KOPT-K1 (cell line): Measurements from ENCODE around the gene RPL19.

ENCODE experiments used
- H3K27ac ChIP-seq: fragments of 200-600 bp; sonication (generic); 2 replicates; pipeline ENCODE4 v1.5.1; 2016; ENCODE audit warnings: antibody characterized with exemption, mild to moderate bottlenecking, low read depth, low read length; ENCODE audit not compliant: poor library complexity, severe bottlenecking
- H3K36me3 ChIP-seq: fragments of 200-600 bp; sonication (generic); 2 replicates; pipeline ENCODE4 v1.5.1; 2017; ENCODE audit warnings: antibody characterized with exemption, mild to moderate bottlenecking, low read length, moderate library complexity; ENCODE audit not compliant: insufficient read depth
- H3K9me3 ChIP-seq: fragments of 200-600 bp; sonication (generic); 2 replicates; pipeline ENCODE4 v1.5.1; 2017; ENCODE audit warnings: antibody characterized with exemption, low read length, mild to moderate bottlenecking; ENCODE audit not compliant: insufficient read depth, poor library complexity, severe bottlenecking

The RPL19 gene

GRCh38 chr17:39183720-39184119 is 16.4 kb upstream of the RPL19 start:
- no peaks in the 10 kb centered on the region for H3K9me3 ChIP-seq
- no peak overlapping the region for H3K27ac ChIP-seq
- H3K36me3 ChIP-seq: peaks cover 88% of the 10 kb centered on the region

GRCh38 chr17:39186481-39187002 is 13.5 kb upstream of the RPL19 start:
- Histone ChIP-seq H3K36me3 (peaks cover 88% of the 10 kb centered on the region), H3K27ac (no peak overlapping the region), H3K9me3 (no peaks in the 10 kb centered on the region)

GRCh38 chr17:39187152-39187830 is 12.8 kb upstream of the RPL19 start:
- H3K27ac ChIP-seq: no peak overlapping the region
- H3K36me3 ChIP-seq: peaks cover 88% of the 10 kb centered on the region
- H3K9me3 ChIP-seq: no peaks in the 10 kb centered on the region

- H3K9me3 ChIP-seq: no peaks in the 10 kb centered on the region
- H3K36me3 ChIP-seq: peaks cover 71% of the 10 kb centered on the region
- H3K27ac ChIP-seq: no peak overlapping the region
Measured at GRCh38 chr17:39191750-39192510, 8.2 kb upstream of the RPL19 start.

- Histone ChIP-seq H3K9me3 (no peaks in the 10 kb centered on the region), H3K36me3 (peaks cover 61% of the 10 kb centered on the region), H3K27ac (no peak overlapping the region)
Measured at GRCh38 chr17:39192901-39193300, 7.2 kb upstream of the RPL19 start.

GRCh38 chr17:39193346-39193745 is 6.7 kb upstream of the RPL19 start:
- Histone ChIP-seq H3K27ac (no peak overlapping the region), H3K9me3 (no peaks in the 10 kb centered on the region), H3K36me3 (peaks cover 56% of the 10 kb centered on the region)

GRCh38 chr17:39194089-39194984 is 5.7 kb upstream of the RPL19 start:
- peaks cover 51% of the 10 kb centered on the region for H3K36me3 ChIP-seq

GRCh38 chr17:39194985-39195524 is 5.0 kb upstream of the RPL19 start:
- Histone ChIP-seq H3K27ac (no peak overlapping the region), H3K36me3 (peaks cover 50% of the 10 kb centered on the region), H3K9me3 (no peaks in the 10 kb centered on the region)

More at GRCh38 chr17:39194089-39194984, 5.7 kb upstream of the RPL19 start:
- no peaks in the 10 kb centered on the region for H3K9me3 ChIP-seq
- H3K27ac ChIP-seq: no peak overlapping the region

GRCh38 chr17:39195568-39196160 is 4.4 kb upstream of the RPL19 start:
- no peaks in the 10 kb centered on the region for H3K9me3 ChIP-seq
- peaks cover 45% of the 10 kb centered on the region for H3K36me3 ChIP-seq
- H3K27ac ChIP-seq: peak overlapping the region; percentile 24

- H3K36me3 ChIP-seq: peaks cover 45% of the 10 kb centered on the region
- peak overlapping the region; percentile 24 for H3K27ac ChIP-seq
- H3K9me3 ChIP-seq: no peaks in the 10 kb centered on the region
Measured at GRCh38 chr17:39196241-39196807, 3.8 kb upstream of the RPL19 start.

GRCh38 chr17:39196808-39197291 is 3.2 kb upstream of the RPL19 start:
- peaks cover 45% of the 10 kb centered on the region for H3K36me3 ChIP-seq
- peak overlapping the region; percentile 99 for H3K27ac ChIP-seq
- H3K9me3 ChIP-seq: no peaks in the 10 kb centered on the region

DNA sequence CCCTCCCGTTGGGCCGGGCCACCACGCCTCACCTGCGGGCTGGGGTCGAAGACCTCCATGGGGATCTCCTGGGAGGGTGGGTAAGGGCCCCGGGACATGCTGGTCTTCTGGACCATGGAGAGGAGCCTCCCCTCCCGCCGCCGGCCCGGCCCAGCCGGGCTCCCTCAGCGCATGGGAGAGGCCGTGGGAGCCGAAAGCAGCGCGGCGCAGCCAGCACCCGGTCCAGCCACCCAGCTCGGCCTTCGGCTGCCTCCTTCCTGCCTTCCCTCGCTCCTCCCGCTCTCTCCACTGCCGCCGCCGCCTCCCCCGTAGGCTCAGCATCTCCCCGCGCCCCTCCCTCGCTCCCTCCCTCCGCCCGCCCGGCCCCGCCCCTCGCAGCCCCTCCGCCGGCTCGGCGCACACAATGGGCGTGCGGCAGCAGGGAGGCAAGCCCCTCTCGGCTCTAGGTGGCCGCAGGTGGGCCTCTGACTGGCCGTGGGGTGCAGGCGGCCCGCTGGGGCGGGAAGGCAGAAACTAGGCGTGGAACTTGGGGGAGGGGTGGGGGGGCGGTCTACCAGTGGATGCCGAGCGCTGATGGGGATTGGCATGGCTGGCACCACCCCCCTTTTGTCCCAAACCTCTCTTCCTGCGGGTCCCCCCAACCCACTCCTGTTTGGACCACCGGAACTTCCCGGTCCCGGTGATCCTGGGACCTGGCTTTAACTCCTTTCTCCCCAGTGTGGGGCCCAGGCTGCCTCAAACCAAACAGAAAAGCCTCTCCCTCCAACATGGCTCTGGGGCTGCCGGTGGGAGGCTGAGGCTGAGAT is 2.5 kb upstream of the RPL19 start, which contains the start of gene CACNB1:
Gene CACNB1 (minus strand): TSS at position 290 of the 806 bp plus-strand sequence. CDS start 174 bp downstream, at position 116.
- H3K36me3 ChIP-seq: peaks cover 45% of the 10 kb centered on the region
- H3K9me3 ChIP-seq: no peaks in the 10 kb centered on the region
- H3K27ac ChIP-seq: peak within 1 kb of the TSS; percentile 99

DNA sequence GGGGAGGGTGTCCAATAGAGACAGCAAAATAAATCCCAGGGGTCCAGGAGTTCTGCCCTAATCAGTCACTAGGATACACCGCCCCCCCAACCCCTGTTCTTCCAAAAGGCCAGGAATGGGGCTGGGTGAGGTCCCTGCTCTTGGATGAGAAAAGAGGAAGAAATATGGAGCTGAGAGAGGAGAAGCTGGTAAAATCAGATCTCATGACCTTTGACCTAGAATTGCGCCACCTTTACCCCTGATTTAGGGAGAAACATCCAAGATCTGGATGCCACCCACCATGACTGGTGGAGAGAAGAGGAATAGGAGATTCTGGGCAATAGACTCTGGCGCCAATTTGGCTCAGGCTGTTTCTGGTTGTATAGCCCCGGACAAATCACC is 1.9 kb upstream of the RPL19 start:
- peak overlapping the region; percentile 99 for H3K27ac ChIP-seq
- H3K36me3 ChIP-seq: peaks cover 45% of the 10 kb centered on the region
- no peaks in the 10 kb centered on the region for H3K9me3 ChIP-seq
